ENCODE data around the gene CWC27.
"Not testable (repeated sequence)": the region's sequence is repeated elsewhere in the genome, so short reads cannot be mapped to it uniquely, and the experiment has no call there.

Gene CWC27

DNA sequence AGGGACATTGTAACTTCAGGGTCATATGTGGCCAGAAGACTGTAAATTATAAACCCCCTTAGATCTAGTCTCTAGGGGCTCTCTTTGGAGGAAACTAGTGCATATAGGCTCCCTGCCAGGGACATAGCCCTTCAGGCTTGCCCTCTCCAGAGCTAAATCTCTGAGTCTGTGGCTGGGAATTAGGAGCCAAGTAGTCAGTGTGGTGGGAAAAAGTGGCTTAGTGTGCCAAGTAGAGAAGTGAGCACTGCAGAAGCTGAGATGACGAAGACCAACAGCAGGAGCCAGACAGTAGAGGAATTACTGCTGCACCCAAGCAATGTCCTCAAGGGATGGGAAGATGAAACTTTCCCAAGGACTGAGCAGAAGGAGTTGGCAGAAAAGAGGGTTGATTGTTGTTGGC is 71.2 kb downstream of the CWC27 start:
- no peak for DNase-seq (ENCODE audit: low read depth)

DNA sequence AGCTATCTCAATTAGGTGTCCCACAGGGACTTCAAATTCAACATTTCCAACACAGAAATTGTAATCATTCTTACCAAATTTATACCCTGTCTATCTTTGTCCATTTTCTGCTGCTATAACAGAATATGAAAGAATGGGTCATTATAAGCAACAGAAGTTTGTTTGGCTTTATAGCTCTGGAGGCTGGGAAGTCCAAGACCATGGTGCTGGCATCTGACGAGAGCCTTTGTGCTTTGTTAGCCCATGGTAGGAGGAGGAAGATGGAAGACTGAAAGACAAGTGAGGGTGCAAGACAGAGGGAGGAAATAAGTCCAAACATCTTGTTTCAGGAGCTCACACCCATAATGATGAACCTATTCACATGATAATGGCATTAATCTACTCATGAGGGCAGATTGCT is 72.2 kb downstream of the CWC27 start:
- no peak for DNase-seq (ENCODE audit: low read depth)

DNA sequence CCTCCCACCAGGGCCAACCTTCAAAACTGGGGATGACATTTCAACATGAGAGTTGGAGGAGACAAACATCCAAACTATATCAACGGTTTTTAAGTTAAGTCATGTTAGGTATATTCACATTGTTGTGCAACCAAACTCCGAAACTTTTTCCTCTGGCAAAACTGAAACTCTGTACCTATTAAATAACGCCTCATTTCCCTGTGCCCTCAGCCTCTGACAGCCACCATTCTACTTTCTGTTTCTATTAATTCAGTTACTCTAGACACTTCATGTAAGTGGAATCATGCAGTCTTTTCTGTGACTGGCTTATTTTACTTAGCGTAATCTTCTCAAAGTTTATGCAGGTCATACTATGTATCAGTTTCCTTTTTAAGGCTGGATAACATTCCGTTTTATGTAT is 85.0 kb downstream of the CWC27 start:
- DNase-seq (ENCODE audit: low read depth): no peak

DNA sequence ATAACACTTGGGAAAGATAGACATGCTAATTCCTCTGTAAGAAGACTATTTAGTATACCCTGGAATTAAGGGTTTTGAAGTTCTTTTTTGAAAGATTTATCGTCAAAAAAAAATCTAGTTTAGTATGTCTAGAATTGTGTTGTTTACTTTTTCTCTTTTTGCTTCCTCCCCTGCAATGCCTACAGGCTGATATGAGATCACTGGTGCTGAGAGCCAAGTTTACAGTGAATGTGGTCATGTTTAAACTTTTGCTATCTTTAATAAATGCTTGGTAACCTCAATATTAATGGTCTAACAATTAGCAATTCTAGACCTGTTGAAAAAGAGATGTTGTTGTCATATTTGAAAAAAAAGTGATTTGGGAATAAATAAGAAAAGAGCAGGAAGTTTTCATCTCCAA is 86.1 kb downstream of the CWC27 start:
- DNase-seq (ENCODE audit: low read depth): no peak

DNA sequence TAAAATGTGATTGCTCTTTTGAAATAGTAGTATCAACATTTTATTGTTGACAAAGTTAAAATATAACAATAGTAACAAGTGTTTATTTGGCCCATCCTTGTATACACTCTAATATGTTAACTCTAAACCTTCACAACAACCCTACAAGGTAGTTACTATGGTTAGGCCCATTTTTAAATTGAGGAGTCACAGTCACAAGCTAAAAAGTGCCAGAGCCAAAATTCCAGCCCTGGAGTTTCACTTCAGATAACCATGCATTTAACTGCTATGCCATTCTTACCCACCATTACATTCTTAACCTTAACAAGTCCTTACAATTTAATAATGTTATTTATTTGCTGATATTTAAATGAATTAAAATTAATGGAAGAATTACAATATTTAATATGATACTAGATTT is 91.2 kb downstream of the CWC27 start:
- DNase-seq (ENCODE audit: low read depth): no peak

DNA sequence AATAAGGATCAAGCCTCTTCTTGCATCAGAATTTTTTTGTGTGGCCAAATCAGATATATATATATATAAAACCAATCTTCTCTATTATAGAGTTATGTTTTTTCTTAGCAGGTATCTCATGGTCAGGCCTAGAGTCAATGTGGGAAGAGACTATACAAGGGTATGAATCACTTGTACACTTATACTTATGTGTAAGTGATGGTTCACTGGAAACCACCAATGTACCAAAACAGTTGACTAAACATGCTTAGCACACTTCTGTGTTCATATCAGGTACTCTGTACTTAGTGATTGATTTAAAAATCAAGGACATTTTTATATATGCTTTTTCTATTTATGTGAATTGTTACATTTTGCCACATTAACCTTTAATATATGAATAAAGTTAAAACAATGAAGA is 92.6 kb downstream of the CWC27 start:
- no peak for DNase-seq (ENCODE audit: low read depth)

DNA sequence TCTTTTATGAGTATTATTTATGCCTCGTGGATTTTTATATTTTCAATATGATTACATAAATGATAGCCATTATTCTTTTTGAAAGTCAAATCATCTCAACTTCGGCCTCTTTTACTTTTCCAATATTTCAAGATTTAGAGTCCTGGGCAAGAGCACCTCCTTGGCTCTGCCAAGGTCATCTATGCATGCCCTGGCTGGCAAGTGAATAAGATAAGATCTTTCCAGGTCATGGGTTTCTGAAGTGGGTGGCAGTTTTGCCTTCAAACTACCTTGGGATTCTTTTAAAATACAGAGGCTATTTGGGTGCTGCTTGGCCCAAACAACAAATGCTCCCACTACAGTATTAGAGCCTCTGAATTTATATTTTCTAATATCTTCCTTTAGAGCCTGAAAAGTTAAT is 95.4 kb downstream of the CWC27 start:
- no peak for DNase-seq (ENCODE audit: low read depth)

DNA sequence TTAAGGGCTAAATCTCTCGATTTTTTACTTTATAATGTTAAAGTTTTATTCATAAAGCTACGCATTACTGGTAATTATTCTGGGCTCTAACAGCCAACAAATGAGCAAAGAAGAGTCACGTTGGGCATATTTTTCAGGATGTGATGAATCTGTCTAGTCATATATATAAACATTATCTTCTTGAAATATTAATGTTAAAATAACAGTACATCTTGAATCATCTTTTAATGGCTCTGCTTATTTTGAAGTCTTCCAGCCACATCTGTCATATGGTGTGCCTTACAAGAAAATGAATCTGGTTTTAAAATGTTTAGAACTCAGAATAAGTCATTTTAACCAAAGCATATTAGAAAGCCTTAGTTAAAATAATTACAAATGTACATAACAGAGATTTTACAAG is 96.9 kb downstream of the CWC27 start:
- DNase-seq (ENCODE audit: low read depth): no peak

DNA sequence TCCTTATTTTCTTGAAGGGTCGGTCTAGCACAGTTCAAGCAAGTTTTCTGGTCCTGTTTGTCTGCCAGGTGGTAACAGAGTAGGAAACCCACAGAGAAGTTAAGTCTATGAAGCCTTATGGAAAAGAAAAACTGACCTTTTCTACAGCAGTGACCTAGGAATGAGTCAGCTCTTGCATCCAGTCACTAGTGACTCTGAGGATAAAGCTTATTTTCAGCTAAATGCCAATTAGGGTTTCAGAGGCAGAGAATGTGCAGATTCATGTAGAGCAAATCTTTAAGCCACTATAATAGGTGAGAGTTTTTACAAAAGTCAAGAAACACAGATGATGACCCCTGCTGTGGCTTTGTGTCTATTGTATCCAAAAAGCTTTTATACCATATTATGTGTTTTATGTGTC is 100.7 kb downstream of the CWC27 start:
- no peak for DNase-seq (ENCODE audit: low read depth)

DNA sequence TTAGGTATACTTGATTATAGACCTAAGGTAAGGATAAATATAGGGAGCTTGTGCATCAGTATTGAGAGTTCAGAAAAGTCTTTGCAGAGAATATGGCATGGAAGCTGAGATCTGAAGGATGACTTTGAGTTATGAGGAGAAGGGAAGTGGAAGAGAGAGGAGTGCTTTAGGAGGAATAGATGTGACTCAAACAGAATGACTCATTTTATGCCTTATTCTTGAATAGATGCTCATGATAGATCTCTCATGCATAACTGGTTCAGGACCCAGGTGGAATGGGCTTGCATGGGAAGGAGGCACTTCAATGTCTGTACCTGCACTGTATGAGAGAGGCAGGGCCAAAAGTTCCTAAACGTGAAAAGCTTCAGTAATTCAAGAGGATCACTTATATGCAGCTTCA is 103.3 kb downstream of the CWC27 start:
- no peak for DNase-seq (ENCODE audit: low read depth)

DNA sequence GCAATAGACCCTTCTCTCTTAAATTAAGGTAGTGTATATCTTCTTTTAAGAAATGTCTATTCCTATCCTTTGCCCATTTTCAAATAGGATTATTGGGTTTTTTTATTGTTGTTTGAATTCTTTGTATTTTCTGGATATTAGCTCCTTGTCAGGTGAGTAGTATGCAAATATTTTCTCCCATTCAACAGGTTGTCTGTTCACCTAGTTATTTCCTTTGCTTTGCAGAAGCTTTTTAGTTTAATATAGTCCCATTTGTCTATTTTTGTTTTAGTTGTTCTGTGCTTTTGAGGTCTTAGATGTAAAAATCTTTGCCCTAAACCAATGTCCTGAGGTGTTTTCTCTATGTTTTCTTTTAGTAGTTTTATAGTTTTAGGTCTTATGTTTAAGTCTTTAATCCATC is 104.7 kb downstream of the CWC27 start:
- DNase-seq (ENCODE audit: low read depth): no peak

DNA sequence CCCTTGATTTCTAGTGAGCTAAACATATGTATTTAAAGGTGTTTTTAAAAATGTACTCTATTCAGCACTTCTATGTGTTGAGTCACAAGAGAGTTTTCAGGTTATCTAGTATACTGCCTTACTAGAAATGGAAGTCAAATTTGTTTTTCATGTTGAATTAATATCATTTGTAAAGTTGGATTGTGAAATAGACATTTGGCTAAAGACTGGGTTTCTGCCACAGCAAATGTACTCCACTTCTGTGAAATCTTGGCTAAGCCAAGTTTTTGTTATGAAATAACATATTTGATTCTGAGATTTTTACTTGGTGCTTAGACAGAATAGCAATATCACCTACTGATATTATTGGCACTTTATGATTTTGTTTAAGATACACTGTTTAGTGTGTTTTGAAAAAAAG is 106.0 kb downstream of the CWC27 start:
- no peak for DNase-seq (ENCODE audit: low read depth)

DNA sequence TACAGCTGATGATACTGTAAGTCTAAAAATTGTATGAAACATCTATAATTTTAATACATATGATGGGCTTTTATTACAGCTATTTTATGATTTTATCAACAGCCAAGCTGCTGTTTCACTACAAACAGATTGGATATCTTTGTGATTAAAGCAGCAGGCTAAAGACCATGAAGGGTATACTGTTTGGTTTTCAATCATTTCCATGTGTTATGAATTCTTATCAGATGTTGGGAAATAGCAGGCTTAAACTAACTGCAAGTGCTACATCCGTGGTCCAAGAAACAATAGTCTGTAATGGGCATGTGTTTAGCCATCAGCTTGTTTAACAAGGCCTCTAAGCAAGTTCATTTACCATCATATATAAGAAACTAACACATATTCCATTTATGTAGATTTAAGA is 107.5 kb downstream of the CWC27 start:
- no peak for DNase-seq (ENCODE audit: low read depth)

DNA sequence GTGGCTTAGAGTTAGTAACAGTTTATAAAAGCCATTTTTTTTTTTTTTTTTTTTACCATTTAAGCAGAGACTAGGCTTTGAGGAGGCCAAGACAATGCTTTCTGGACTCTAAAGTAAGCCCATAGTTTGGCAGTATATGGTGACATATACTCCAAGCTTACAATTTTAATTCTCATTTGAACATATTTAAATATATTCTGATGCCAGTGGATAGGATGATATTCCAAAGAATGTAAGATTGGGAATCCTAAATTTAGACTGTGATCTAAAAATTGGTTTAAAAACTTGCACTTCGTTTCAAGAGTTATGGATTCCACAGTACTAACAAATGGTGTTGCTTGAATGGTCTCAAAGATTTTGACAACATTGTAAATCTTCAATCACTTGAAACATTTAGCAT is 112.1 kb downstream of the CWC27 start:
- no peak for DNase-seq (ENCODE audit: low read depth)

DNA sequence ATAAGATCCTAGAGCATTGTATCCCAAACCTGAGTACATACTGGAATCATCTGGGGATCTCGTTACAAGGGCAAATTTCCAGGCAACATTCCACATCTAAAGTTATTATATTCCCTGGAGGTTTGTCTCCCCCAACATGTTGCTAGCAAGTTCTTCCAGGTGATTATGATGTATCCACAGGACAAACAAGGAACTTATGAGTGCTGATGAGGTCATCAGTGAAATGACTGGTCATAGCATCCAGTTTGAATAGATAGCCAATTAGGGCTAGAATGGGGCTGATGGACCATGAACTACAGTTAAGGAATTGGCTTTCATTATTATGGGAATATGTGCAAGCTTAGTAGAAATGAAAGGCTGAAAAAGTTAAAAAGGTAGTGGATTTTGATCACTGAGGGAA is 115.2 kb downstream of the CWC27 start:
- DNase-seq (ENCODE audit: low read depth): no peak

DNA sequence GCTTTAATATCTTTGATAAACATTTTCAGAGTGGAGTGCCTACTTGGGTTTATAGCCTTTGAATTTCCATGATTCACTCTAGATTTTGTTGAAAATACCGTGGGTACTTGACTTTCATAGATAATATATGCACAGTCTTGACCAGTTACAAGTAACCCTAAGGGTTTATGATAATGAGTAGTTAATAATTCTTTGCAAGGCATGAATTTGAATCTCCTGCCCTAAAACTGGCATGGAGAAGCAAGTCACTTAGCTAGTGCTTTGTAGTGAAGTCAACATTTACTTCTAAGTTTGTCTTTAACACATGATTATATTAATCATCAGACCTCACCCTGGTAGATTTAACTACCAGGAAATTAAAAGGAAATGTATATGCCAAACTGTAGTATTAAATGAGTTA is 115.8 kb downstream of the CWC27 start:
- no peak for DNase-seq (ENCODE audit: low read depth)

DNA sequence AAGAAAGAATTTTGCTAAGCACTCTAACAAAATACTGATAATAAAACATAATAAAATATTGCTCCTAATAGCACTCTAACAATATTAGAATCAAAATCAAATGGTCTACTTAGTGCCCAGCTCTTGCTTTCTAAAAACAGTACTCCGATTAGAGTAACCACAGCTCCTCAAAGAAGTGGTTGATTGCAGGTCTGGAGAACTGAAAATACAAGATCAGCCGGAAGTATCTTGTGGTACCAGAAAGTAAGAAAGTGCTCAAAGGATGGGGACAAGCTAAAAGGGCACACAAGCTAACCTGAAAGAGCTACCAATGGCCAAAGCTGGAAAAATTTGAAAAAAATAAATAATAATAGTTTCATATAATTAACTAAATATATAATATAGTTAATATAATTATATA is 119.2 kb downstream of the CWC27 start:
- no peak for DNase-seq (ENCODE audit: low read depth)

DNA sequence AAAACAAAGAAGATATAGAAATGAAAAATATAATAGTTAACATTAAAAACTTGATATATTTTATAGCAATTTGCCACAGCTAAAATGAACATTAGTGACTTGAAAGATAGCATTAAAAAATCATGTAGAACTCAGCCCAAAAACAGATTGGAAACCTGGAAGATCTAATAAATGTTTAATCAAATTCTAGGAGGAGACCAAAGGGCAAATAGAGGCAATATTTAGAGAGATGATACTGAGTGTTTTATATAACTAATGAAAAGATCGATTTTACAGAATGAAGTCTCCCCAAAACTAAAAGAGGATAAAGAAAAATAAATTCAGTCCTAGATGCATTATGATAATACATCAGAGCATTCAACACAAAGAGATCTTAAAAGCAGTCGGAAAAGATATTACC is 127.0 kb downstream of the CWC27 start:
- no peak for DNase-seq (ENCODE audit: low read depth)

DNA sequence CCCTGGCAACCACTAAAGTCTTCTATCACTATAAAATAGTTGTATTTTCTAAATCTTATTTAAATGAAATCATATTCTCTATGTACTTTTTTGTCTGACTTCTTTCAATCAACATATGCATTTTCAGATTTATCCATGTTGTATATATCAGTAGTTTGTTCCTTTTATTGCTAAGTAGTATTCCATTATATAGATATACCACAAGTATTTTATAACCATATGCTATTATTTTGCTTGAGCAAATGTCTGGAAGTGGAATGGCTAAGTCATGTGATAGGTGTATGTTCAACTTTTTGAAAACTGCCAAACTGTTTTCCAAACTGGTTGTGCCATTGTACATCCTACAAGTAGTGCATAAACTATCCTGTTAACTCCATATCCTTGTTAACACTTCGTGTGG is 131.1 kb downstream of the CWC27 start:
- DNase-seq (ENCODE audit: low read depth): no peak

DNA sequence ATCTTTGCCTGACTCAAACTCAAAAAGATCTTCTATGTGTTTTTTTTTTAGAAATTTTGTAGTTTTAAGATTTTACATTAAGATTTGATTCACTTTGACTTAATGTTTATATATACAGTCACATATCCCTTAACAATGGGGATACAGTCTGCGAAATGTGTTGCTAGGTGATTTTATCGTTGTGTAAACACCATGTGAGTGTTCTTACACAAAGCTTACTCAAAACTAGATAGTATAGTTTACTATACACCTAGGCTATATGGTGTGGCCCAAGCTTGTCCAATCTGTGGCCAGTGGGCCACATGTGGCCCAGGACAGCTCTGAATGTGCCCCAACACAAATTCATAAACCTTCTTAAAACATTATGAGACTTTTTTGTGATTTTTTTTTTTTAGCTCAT is 131.9 kb downstream of the CWC27 start:
- no peak for DNase-seq (ENCODE audit: low read depth)

DNA sequence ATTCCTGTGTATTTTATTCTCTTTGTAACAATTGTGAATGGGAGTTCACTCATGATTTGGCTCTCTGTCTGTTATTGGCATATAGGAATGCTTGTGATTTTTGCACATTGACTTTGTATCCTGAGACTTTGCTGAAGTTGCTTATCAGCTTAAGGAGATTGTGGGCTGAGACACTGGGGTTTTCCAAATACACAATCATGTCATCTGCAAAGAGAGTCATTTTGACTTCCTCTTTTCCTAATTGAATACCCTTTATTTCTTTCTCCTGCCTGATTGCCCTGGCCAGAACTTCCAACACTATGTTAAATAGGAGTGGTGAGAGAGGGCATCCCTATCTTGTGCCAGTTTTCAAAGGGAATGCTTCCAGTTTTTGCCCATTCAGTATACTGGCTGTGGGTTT is 138.7 kb downstream of the CWC27 start:
- not testable (repeated sequence) for DNase-seq (ENCODE audit: low read depth)

DNA sequence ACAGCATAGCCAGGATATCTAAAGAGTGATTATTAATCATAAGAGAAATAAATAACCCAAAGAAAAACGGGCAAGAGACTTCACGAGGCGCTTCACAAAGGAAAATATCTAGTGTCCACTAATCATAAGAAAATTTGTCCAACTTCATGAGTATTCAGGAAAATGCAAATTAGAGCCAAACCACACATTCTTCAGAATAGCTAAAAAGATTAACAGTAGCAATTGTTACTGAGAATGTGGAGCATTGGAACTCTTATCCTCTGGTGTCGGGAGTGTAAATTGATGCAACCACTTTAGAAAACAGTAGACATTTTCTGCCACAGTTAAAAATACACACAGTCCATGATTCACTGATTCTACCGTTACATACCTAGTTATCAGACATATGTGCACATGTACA is 145.7 kb downstream of the CWC27 start:
- DNase-seq (ENCODE audit: low read depth): no peak

DNA sequence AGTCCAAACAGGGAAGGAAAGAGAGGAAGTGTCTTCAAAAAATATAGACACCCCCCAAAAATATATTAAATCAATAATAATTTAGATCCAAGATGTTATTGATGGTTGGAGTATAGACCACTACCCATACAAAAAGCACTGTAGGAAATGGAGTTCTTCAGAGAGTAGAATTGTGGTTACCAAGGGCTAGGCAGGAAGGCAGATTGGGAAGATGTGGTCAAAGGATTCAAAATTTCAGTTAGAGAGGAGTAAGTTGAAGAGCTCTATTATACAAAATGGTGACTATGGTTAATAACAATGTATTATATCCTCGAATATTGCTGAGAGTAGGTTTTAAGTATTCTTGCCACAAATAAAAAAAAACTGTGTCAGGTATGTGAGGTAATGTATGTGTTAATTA is 149.4 kb downstream of the CWC27 start:
- DNase-seq (ENCODE audit: low read depth): no peak

DNA sequence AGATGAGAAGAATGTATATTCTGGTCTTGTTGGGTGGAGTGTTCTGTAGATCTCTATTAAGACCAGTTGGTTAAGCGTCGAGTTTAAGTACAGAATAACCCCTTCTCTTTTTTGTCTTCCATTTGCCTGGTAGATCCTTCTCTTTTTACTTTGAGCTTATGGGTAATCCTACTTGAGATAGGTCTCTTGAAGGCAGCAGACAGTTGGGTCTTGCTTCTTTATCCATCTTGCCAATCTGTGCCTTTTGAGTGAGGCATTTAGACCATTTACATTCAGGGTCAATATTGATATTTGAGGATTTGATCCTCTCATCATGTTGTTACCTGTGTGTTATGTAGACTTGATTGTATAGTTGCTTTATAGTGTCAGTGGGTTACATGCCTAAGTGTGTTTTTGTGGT is 152.7 kb downstream of the CWC27 start:
- no peak for DNase-seq (ENCODE audit: low read depth)

DNA sequence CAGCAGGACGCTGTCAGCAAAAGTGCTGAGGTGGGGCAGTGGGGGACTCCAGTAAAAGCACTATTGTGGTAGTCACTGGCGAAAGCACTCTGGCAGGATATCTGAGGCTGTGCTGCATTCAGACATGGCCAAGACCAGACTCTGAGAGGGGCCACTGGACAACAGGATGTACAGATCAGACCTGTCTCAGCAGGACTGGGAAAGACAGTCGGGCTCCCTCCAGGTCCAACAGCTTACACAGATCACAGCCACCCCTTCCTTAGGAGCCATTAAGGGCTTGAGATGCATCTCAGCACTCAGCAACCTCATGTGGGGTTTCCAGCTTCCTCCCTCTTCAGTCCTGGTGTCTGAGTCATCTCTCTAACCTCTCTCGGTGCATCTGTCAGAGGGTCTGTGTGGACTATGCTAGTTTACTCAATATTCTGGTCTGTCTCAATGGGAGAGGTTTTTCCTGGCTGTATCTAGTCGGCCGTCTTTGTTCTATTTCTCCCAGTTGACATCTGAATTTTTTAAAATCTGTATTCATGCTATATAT is 154.5 kb downstream of the CWC27 start:
- DNase-seq (ENCODE audit: low read depth): no peak
